A549 (cell line): ENCODE measurements around the gene BCO2.

ENCODE experiments used
- CEBPB ChIP-seq, 2 experiments: fragments of >200 bp in 1 of 2; sonication (Bioruptor Twin) in 1 of 2; formaldehyde crosslinking in 1 of 2; IDR thresholded peaks; 2 replicates each; pipeline ENCODE4 v1.6.1; 2012 to 2016
- KDM1A ChIP-seq: fragments of 200-600 bp; sonication (generic); IDR thresholded peaks from 2 replicates; pipeline ENCODE4 v1.6.1; 2016; ENCODE audit warnings: low read depth, mild to moderate bottlenecking
- TF ChIP-seq, protein P1 (sequence below): fragments of >200 bp; sonication (Bioruptor Twin); formaldehyde crosslinking; IDR thresholded peaks from 3 replicates; pipeline ENCODE4 v1.5.1; 2016
- TF ChIP-seq, protein P2 (sequence below): fragments of 450-650 bp; IDR thresholded peaks from 2 replicates; pipeline ENCODE4 v1.6.1; 2014; ENCODE audit warnings: antibody characterized with exemption

DNA sequence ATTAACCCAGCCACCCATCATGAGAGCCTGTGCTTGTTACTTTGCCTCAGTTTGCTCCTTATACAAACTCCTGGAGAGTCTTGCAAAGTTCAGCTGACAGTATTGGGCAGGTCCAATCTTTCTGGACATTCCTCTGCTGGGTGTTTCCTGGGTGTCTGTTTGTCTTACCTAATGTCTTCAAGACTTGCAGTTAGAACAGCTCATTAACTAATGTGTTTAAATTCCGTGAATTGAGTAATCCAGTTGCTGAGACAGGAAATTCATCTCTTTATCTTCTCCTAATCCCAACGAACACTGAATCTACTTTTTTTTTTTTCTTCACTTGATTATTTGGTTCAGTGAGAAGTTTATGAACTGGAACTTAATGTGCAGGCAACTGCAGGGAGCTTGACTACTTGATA lies 20.6 kb downstream of the BCO2 start:
- TF ChIP-seq CEBPB (IDR thresholded peaks at IDR 0.05), result no peak
- TF ChIP-seq, protein P1, sequence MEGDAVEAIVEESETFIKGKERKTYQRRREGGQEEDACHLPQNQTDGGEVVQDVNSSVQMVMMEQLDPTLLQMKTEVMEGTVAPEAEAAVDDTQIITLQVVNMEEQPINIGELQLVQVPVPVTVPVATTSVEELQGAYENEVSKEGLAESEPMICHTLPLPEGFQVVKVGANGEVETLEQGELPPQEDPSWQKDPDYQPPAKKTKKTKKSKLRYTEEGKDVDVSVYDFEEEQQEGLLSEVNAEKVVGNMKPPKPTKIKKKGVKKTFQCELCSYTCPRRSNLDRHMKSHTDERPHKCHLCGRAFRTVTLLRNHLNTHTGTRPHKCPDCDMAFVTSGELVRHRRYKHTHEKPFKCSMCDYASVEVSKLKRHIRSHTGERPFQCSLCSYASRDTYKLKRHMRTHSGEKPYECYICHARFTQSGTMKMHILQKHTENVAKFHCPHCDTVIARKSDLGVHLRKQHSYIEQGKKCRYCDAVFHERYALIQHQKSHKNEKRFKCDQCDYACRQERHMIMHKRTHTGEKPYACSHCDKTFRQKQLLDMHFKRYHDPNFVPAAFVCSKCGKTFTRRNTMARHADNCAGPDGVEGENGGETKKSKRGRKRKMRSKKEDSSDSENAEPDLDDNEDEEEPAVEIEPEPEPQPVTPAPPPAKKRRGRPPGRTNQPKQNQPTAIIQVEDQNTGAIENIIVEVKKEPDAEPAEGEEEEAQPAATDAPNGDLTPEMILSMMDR, result no peak
- TF ChIP-seq, protein P2, sequence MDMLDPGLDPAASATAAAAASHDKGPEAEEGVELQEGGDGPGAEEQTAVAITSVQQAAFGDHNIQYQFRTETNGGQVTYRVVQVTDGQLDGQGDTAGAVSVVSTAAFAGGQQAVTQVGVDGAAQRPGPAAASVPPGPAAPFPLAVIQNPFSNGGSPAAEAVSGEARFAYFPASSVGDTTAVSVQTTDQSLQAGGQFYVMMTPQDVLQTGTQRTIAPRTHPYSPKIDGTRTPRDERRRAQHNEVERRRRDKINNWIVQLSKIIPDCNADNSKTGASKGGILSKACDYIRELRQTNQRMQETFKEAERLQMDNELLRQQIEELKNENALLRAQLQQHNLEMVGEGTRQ, result no peak
- no peak for TF ChIP-seq KDM1A
